Coronary artery (tissue), 2 donors: ENCODE measurements around the gene APBA1.
"Not testable (repeated sequence)": the region's sequence is repeated elsewhere in the genome, so short reads cannot be mapped to it uniquely, and the experiment has no call there.

Source experiments
- DNase-seq: peaks from one replicate; pipeline ENCODE4 v3.0.0-alpha.2; 2017; ENCODE audit warnings: low spot score
- H3K27ac ChIP-seq, 2 donors: fragments of 200-600 bp; sonication (generic); one replicate each; pipeline ENCODE4 v1.5.1; 2016 to 2019
- H3K4me3 ChIP-seq: fragments of 200-600 bp; sonication (generic); 2 replicates; pipeline ENCODE4 v1.5.1; 2016; ENCODE audit warnings: mild to moderate bottlenecking, moderate library complexity
- TF ChIP-seq, protein P1 (sequence below): fragments of 200-600 bp; sonication (generic); IDR thresholded peaks from one replicate; pipeline ENCODE4 v1.5.1; 2019; ENCODE audit warnings: antibody characterized with exemption

The APBA1 gene

DNA sequence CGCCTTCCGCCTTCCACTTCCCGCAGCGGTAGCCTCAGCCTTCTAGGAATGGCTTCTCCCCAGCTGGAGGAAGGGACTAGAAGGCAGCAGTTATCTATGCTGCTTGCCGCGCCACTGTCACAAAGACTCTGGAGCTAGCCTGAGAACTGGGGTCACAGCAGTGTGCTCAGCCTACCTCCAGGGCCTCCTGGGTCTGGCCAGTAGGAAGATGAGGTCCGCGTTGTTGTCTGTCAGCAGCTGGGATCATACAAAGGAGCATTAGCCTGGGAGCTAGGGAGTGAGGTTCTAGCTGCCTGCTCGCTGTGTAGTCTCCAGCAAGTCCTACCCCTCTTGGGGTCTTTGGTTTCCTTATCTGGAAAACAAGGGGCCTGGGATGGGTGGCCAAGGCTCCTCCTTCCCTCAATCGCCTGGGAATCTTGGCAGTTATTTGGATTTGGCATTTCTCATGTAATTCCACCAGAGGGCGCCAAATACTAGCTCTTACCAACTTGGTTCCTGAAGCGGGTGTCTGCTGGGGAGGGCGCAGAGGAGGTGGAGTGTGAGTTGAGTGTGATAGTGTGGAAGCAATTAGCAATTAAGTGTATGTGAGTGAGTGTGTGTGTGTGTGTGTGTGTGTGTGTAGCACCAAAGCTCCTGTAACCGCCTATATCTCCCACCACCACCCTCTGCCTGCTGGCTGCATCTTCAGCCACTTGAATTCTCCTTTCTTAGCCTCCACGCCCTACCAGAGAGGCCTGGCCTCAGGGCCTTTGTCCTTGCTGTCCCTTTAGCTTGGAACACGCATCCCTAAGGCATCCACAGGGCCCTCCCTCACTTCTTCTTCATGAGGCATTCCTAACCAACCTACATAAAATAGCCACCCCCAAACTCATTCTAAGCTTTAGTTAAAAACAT, 250.0 kb downstream of the APBA1 start:
- DNase-seq = peak; percentile 62
- TF ChIP-seq, protein P1, sequence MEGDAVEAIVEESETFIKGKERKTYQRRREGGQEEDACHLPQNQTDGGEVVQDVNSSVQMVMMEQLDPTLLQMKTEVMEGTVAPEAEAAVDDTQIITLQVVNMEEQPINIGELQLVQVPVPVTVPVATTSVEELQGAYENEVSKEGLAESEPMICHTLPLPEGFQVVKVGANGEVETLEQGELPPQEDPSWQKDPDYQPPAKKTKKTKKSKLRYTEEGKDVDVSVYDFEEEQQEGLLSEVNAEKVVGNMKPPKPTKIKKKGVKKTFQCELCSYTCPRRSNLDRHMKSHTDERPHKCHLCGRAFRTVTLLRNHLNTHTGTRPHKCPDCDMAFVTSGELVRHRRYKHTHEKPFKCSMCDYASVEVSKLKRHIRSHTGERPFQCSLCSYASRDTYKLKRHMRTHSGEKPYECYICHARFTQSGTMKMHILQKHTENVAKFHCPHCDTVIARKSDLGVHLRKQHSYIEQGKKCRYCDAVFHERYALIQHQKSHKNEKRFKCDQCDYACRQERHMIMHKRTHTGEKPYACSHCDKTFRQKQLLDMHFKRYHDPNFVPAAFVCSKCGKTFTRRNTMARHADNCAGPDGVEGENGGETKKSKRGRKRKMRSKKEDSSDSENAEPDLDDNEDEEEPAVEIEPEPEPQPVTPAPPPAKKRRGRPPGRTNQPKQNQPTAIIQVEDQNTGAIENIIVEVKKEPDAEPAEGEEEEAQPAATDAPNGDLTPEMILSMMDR = peak; percentile 69
- no peak overlapping the region for H3K27ac ChIP-seq
- no peak overlapping the region for H3K4me3 ChIP-seq

GRCh38 chr9:69420611-69421270, 251.4 kb downstream of the APBA1 start:
- no peak overlapping the region for H3K4me3 ChIP-seq
- no peak overlapping the region for H3K27ac ChIP-seq
- TF ChIP-seq, protein P1 = no peak
- peak; percentile 56 for DNase-seq

DNA sequence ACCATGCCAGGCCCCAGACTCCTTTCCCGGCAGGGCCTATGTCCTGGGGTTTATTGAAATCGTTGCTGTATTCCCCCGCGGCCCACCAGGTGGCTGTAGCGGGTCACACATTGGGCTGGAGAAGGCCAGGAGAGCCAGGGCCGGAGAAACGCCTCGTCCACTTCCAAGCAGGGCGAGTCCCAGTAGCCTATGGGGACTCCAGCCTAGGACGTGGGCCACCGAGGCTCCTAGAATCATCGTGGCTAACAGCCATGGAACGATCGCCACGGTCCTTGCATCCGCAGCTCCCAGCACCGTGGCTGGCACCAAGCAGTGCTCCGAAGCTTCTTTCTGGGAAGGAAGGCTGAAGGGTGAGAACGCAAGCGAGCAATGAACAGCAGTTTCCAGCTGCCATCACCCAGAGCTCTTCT, 259.4 kb downstream of the APBA1 start:
- H3K4me3 ChIP-seq = peak overlapping the region; percentile 50
- DNase-seq = no peak

DNA sequence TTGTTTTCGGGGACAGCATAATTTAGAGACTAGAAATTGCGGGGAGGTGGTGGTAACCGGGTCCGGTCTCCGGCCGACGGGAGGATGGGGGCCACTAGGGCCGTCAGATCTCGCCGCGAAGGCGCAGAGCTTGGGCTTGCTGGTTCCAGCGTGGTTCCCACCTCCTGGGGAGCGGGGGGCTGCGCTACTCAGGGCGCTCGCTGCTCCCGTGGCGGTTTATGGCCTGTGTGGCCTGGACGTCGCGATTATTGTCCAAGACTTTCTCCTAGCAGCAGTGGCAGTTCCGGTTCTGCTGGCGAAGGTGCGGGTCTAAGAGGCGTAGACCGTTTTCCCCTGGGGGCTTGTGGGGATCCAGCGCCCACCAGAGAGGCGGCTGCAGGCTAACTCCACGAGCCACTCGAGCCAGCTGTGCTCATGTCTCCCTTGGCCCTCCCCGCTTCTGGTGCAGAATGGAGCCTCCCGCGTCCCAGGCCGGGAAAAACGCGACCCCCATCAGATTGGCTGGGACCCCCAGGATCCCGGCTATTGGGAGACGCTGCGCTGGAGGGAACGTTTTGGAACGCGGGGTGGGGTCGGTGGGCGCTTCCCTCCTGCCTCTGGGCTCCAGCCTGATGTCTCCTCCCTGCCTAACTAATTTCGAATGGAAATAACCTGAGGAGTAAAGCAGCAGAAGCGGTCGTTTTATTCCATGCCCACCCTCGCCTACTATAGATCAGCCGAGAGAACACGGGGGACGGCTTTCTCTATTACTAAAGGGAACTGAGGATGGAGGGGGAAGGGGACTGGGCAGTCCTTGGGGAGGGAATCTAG, 260.0 kb downstream of the APBA1 start:
- TF ChIP-seq, protein P1 = no peak
- H3K27ac ChIP-seq = no peak overlapping the region
- DNase-seq = no peak
- H3K4me3 ChIP-seq = no peak overlapping the region

More for the DNA sequence above, 259.4 kb downstream of the APBA1 start:
- H3K27ac ChIP-seq = no peak overlapping the region
- TF ChIP-seq, protein P1 = peak; percentile 57

- DNase-seq = no peak
- H3K4me3 ChIP-seq = no peak overlapping the region
- TF ChIP-seq, protein P1 = no peak
- no peak overlapping the region for H3K27ac ChIP-seq
Measured at GRCh38 chr9:69411246-69411645, 260.9 kb downstream of the APBA1 start.

DNA sequence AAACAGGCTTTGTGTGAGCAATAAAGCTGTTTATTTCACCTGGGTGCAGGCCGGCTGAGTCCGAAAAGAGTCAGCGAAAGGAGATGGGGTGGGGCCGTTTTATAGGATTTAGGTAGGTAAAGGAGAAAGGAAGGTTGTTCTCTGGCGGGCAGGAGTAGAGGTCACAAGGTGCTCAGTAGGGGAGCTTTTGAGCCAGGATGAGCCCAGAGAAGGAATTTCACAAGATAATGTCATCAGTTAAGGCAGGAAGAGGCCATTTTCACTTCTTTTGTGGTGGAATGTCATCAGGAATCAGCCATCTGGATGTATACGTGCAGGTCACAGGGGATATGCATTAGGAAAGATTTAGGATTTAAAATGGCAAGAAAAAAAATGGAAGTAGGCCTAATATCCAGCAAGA, 262.2 kb downstream of the APBA1 start:
- not testable (repeated sequence) for H3K4me3 ChIP-seq, H3K27ac ChIP-seq, DNase-seq

DNA sequence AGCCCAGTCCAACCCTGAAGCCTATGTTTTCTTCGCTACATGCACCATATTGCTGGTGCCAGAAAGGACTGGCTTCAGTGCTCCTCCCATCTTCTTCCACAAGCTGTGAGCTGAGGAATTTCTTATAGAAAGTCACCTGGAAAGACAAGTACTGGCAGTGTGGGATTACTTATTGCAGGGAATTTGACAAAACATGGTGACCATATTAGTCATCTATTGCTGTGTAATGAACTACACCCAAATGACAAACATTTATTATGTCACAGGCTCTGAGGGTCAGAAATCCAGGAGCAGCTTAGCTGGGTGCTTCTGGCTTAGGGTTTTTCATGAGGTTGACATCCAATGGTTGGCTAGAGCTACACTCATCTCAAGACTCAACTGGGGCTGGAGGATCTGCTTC, 271.7 kb downstream of the APBA1 start:
- Histone ChIP-seq H3K4me3 (no peak overlapping the region), H3K27ac (no peak overlapping the region)
- no peak for DNase-seq
- TF ChIP-seq, protein P1 = no peak
